SK-N-MC (cell line): ENCODE results near the gene S100A6.

Experiments used
- EZH2 ChIP-seq: fragments of 200-600 bp; sonication (generic); IDR thresholded peaks from one replicate; pipeline ENCODE4 v1.6.1; 2017; ENCODE audit warnings: antibody characterized with exemption
- POLR2AphosphoS5 ChIP-seq: IDR thresholded peaks from 2 replicates; pipeline ENCODE4 v1.6.1; 2012; ENCODE audit warnings: mild to moderate bottlenecking, low read depth, low read length, borderline replicate concordance

GRCh38 chr1:153535242-153536011, at the start of gene S100A6:
- TF ChIP-seq EZH2 (no peak), POLR2AphosphoS5 (no peak)
